Loucy (cell line): ENCODE results near the gene SAE1.

Experiments
- H2AFZ ChIP-seq: fragments of 200-600 bp; sonication (generic); 2 replicates; pipeline ENCODE4 v1.6.0; 2016; ENCODE audit warnings: antibody characterized with exemption, mild to moderate bottlenecking, low read length, moderate library complexity
- H3F3A ChIP-seq: fragments of 200-600 bp; 2 replicates; pipeline ENCODE4 v1.6.0; 2016; ENCODE audit warnings: antibody characterized with exemption, low read depth, mild to moderate bottlenecking
- H3K27me3 ChIP-seq: fragments of 200-600 bp; sonication (generic); 2 replicates; pipeline ENCODE4 v1.6.1; 2014; ENCODE audit warnings: low read length, mild to moderate bottlenecking; ENCODE audit not compliant: insufficient read depth, poor library complexity, severe bottlenecking
- H3K36me3 ChIP-seq: fragments of 200-600 bp; sonication (generic); 2 replicates; pipeline ENCODE4 v1.6.1; 2016; ENCODE audit warnings: low read length; ENCODE audit not compliant: insufficient read depth
- H3K4me1 ChIP-seq: fragments of 200-600 bp; sonication (generic); 2 replicates; pipeline ENCODE4 v1.5.1; 2014; ENCODE audit warnings: low read length, mild to moderate bottlenecking; ENCODE audit not compliant: insufficient read depth, poor library complexity, severe bottlenecking
- H3K4me2 ChIP-seq: fragments of 200-600 bp; sonication (generic); 2 replicates; pipeline ENCODE4 v1.6.0; 2014; ENCODE audit warnings: antibody characterized with exemption, low read length, low read depth, mild to moderate bottlenecking; ENCODE audit not compliant: poor library complexity, severe bottlenecking
- H3K4me3 ChIP-seq: fragments of 200-600 bp; sonication (generic); 2 replicates; pipeline ENCODE4 v1.5.1; 2014; ENCODE audit warnings: low read length, mild to moderate bottlenecking, mixed read lengths; ENCODE audit not compliant: poor library complexity, severe bottlenecking
- H3K79me2 ChIP-seq: fragments of 200-600 bp; sonication (generic); 2 replicates; pipeline ENCODE4 v1.6.1; 2014; ENCODE audit warnings: low read length; ENCODE audit not compliant: insufficient read depth
- H3K9ac ChIP-seq: fragments of 200-600 bp; sonication (generic); 2 replicates; pipeline ENCODE4 v1.6.0; 2014; ENCODE audit warnings: mild to moderate bottlenecking, low read depth, low read length, moderate library complexity; ENCODE audit not compliant: poor library complexity, severe bottlenecking
- H3K9me2 ChIP-seq: fragments of 200-600 bp; sonication (generic); replicated peaks from 2 replicates; pipeline ENCODE4 v1.6.1; 2016; ENCODE audit warnings: low read depth, low read length, mixed read lengths
- H3K9me3 ChIP-seq: fragments of 200-600 bp; sonication (generic); 2 replicates; pipeline ENCODE4 v1.6.1; 2014; ENCODE audit warnings: mild to moderate bottlenecking, antibody characterized with exemption, low read length, low read depth; ENCODE audit not compliant: insufficient read depth
- H4K20me1 ChIP-seq: fragments of 200-600 bp; sonication (generic); 2 replicates; pipeline ENCODE4 v1.6.0; 2014; ENCODE audit warnings: antibody characterized with exemption, low read length, mild to moderate bottlenecking; ENCODE audit not compliant: insufficient read depth, poor library complexity, severe bottlenecking
- CTCF ChIP-seq: fragments of 200-600 bp; sonication (generic); conservative IDR thresholded peaks from 2 replicates; pipeline ENCODE4 v1.5.1; 2014; ENCODE audit warnings: mild to moderate bottlenecking, antibody characterized with exemption, low read length
- EZH2phosphoT487 ChIP-seq: fragments of 200-600 bp; IDR thresholded peaks from 2 replicates; pipeline ENCODE4 v1.6.1; 2018; ENCODE audit warnings: antibody characterized with exemption, mild to moderate bottlenecking, moderate library complexity, borderline replicate concordance

Gene SAE1

GRCh38 chr19:47093254-47093653 is 37.4 kb upstream of the SAE1 start:
- peaks cover 36% of the 10 kb centered on the region for H3K79me2 ChIP-seq

GRCh38 chr19:47093841-47094240 is 36.8 kb upstream of the SAE1 start:
- H3K9me2 ChIP-seq, result no peaks in the 10 kb centered on the region
- H3F3A ChIP-seq, result peaks cover 5% of the 10 kb centered on the region; the same call in 1 of the 2 replicates
- no peaks in the 10 kb centered on the region for H3K27me3 ChIP-seq
- peaks cover 29% of the 10 kb centered on the region for H3K4me1 ChIP-seq
- peaks cover 7% of the 10 kb centered on the region for H4K20me1 ChIP-seq
- H3K4me3 ChIP-seq, result no peak overlapping the region
- H3K9ac ChIP-seq, result peak overlapping the region; percentile 62
- TF ChIP-seq EZH2phosphoT487 (no peak), CTCF (no peak)
- peaks cover 45% of the 10 kb centered on the region for H3K36me3 ChIP-seq
- no peak overlapping the region for H2AFZ ChIP-seq
- H3K79me2 ChIP-seq, result peaks cover 42% of the 10 kb centered on the region
- no peaks in the 10 kb centered on the region for H3K9me3 ChIP-seq
- peak overlapping the region; percentile 68 for H3K4me2 ChIP-seq

More at GRCh38 chr19:47093254-47093653, 37.4 kb upstream of the SAE1 start:
- Histone ChIP-seq H4K20me1 (peaks cover 7% of the 10 kb centered on the region), H3K27me3 (no peaks in the 10 kb centered on the region), H3K9ac (no peak overlapping the region), H3K4me3 (no peak overlapping the region), H3K36me3 (peaks cover 51% of the 10 kb centered on the region), H3F3A (peaks cover 5% of the 10 kb centered on the region; the same call in 1 of the 2 replicates), H3K4me2 (no peak overlapping the region), H2AFZ (no peak overlapping the region), H3K9me2 (no peaks in the 10 kb centered on the region), H3K4me1 (peaks cover 29% of the 10 kb centered on the region), H3K9me3 (no peaks in the 10 kb centered on the region)
- TF ChIP-seq EZH2phosphoT487, result no peak
- no peak for TF ChIP-seq CTCF

GRCh38 chr19:47094557-47095475 is 35.8 kb upstream of the SAE1 start:
- Histone ChIP-seq H3F3A (peaks cover 5% of the 10 kb centered on the region; the same call in 1 of the 2 replicates), H3K4me3 (peak overlapping the region; percentile 36), H3K4me1 (peaks cover 29% of the 10 kb centered on the region), H3K4me2 (peak overlapping the region; percentile 68), H3K9me3 (no peaks in the 10 kb centered on the region), H3K79me2 (peaks cover 51% of the 10 kb centered on the region), H2AFZ (no peak overlapping the region), H3K27me3 (no peaks in the 10 kb centered on the region), H4K20me1 (peaks cover 7% of the 10 kb centered on the region), H3K9ac (peak overlapping the region; percentile 62), H3K36me3 (peaks cover 37% of the 10 kb centered on the region), H3K9me2 (no peaks in the 10 kb centered on the region)
- no peak for TF ChIP-seq EZH2phosphoT487
- no peak for TF ChIP-seq CTCF
